HG03095 (cell line): ENCODE measurements around the gene C12orf60.

Experiments used
- ATAC-seq: cut with Tn5 transposase; IDR thresholded peaks from one replicate; pipeline ENCODE4 v1.9.1; 2021; ENCODE audit warnings: moderate library complexity; ENCODE audit not compliant: unreplicated experiment

Gene C12orf60

DNA sequence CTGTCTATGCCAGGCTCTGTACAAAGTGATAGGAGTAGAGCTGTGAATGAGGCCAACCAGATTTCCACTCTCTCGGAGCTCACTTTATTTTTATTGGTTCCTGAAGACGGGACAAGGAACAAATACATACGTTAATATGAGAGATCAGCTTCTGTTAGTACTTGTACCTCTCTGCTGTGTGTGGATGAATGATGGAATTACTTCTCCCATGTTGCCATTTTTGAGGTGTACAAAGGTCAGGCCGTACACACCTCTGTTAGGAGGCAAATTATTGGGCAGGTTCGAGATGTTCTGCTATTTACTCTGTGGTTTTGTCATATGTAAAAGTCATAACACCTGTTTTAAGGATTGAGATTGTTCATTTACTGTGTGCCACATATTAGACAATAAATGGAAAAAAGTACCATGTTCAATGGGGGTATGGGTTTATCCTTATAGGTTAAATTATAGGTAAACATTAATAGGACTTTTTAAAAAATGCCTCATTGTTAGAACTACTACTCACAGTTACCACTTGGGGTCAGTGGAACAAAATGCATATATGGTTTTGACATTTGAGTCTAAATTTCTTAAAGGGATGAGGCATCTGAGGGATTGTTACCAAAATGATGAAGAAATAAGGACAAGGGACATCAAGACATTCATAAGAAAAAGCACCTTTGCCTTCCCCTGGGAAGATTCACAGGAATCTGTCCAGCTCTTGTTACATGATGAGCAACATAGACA lies 27.1 kb upstream of the C12orf60 start:
- no peak for ATAC-seq

DNA sequence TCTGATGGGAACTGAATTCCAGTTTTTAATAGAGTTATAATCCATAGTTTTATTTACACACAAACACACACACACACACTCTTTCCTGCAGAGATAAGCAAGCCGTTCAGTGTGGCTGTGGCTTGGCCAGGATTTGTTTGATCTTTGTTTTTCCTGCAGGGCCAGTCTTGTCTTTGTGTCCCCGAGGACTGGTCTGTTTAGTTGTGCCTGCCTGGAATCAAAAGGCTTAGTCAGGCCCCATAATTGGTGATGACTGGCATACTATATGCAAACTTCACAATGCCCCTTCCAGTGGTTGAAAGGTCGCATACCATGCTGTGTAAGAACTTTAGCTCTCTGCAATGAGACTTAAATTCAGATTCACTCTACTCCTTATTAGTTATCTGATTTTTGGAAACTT lies 26.2 kb upstream of the C12orf60 start:
- ATAC-seq = no peak

DNA sequence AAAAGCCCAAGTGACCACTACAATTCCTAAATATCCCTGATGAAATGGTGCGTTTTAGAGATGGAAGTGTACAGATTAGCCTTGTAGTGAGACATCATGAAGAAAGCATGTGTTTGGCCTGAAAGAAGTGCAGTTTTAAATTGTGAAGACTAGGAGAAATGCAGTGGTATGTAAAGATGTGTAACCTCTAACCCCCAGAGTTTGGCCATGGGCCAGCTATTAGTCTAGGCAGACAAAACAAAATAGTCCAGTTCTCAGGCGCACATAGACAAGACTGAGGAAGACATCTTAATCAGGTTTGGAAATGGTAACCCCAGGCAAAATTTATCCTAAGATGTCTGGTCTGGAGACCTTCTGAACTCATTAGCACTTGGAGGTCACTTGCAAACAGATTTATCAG lies 23.6 kb upstream of the C12orf60 start:
- ATAC-seq = no peak

DNA sequence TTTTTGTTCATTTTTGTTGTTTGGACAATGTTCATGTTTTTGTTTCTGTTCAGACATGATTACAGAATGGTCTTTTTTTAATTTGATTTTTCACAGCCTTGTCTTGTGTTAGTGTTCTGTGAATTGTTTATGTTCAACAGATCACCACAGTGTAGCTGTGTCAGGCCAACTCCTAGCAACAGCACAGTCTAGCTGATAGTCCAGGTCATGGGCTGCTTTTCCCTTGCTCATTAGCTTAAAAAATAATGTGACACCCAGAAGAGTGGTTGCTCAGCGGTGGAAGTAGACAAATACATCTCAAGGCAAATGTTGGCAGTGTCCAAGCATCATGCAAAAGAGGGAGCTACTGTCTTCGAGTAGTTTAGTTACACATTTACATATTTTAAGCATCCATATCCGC lies 22.6 kb upstream of the C12orf60 start:
- no peak for ATAC-seq

DNA sequence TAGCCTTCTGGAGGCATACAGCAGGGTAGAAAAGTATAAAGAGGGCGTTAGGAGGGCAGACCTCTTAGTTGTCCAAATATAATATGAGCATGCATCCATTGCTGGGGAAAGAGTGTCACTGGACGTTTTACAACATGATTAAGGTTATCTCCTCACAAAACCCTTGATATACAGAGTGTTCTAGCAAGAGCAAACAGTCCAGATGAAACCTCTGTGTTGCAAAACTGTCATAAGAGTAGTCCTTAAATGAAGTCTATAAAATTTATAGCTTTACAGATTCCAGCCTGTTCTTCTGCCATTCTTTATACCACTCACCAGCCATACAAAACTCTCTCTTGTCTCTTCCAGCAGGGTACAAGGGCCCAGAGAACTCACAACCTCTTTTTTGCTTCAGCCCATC lies 21.9 kb upstream of the C12orf60 start:
- no peak for ATAC-seq

DNA sequence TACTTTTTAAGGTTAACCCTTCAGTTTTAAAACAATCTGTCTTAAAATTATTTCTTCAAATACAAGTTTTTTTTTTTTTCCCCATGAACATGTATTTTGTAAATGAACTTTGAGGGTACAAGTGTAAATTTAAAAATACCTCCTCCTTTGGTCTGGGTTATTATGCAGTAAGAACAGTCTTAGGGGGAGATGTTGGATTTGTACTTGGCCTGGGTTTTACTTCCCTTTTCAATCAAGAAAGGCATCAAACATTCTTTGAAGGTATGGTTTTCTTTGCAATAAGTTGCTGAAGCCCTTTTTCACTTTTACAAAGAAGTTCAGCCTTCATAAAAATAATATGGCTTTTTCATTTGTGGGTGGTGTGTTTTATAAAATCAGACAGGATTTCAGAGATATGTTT lies 20.7 kb upstream of the C12orf60 start:
- ATAC-seq = no peak

DNA sequence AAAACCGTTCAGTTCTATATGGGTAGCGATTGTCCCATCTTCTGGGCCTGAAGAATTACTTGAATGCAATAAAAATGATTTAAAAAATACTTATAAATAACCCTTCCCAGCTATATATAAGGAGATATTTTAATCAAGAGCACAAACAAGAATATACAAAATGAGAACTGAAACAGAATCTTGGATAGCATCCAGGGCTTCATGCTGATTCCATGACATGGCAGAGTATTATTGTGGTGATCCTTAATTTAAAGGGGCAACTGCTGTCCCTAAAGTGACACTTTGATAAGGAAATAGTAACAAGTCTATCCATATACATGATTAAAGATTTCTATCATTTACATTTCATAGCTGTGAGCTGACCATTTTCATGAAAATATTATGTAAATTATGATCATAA lies 19.0 kb upstream of the C12orf60 start:
- no peak for ATAC-seq

DNA sequence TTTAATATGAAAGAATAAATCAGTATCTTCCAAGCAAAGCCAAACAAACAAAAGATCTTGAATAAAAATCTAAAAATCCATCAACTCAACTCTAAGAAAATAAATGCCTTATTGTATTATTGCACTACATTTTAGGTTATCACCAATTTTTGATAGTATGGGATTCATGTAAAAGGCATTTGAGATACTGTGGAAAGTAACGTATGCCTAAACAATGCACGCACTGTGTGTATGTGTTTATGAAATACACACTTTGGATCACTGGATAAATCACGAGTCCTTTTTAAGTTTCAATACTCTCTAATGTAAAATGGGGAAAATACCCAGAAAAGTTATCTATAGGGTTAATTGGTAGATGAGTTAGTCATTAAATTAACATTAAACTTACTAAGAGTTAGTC lies 17.9 kb upstream of the C12orf60 start:
- no peak for ATAC-seq

DNA sequence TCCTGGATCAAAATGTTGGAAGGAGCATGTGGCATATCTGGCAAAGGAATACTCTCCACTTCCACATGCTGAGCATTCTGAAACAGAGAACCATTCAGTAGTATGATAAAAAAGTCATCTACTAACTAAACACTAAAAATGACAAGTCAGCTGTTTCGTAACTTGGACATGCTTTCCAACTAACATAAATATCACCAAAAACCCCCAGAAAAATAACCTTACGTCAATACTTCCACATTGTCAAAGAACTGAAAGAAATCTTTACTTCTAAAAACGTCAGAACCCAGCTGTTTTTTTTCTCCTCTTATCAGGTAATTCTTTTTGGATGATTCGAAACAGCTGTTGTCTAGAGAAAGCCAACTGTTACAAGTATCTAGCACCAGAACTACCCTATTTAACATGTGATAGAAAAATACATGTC lies 8.4 kb upstream of the C12orf60 start:
- no peak for ATAC-seq

DNA sequence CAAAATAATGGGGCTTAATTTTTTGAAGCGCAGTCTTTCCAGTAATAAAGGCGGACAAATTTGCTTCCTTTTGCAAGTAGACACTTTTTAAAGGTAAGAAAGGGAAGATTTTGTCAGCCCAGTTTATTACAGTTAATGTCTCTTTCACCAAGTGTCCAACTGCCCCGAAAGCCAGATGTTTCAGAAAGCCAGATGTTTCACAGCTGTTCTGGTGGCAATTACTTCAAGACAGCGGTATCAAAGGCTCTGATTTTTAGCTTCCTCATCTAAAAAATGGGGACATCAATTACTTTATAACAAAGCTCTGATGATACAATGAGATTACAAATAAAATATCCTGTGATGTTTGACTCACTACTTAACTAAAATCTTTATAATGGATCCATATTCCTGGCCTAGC lies 1.2 kb upstream of the C12orf60 start:
- ATAC-seq = no peak

DNA sequence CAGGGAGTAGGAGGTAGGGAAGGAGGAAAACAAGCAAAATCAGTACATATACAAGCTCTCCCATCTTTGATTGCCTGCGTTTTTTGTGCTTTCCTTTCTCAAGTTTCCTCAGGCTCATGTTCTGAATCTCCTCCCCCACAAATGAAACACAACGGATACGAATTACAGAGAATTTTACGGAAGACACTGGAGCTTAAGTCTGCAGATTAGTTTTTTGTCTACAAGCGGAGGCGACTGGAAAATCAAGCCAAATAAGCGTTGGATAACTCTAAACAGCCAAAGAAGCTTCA lies 804 bp upstream of the C12orf60 start:
- ATAC-seq = no peak

DNA sequence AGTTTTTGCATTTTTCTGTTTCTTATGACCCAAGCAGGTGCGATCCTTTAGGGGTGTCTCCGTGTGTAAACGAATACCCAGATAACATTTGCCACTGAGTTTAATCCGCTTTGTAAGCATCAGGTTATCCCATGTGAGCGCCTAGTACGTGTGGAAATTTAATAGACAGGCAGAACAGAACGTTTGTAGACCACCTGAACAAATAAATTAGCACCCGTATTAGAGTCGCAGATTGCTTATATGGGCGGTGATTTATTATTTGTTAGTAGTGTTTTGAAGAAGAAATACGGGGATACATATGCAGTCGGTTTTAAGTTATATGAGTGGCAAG lies 325 bp downstream of the C12orf60 start:
- peak; percentile 18 for ATAC-seq

DNA sequence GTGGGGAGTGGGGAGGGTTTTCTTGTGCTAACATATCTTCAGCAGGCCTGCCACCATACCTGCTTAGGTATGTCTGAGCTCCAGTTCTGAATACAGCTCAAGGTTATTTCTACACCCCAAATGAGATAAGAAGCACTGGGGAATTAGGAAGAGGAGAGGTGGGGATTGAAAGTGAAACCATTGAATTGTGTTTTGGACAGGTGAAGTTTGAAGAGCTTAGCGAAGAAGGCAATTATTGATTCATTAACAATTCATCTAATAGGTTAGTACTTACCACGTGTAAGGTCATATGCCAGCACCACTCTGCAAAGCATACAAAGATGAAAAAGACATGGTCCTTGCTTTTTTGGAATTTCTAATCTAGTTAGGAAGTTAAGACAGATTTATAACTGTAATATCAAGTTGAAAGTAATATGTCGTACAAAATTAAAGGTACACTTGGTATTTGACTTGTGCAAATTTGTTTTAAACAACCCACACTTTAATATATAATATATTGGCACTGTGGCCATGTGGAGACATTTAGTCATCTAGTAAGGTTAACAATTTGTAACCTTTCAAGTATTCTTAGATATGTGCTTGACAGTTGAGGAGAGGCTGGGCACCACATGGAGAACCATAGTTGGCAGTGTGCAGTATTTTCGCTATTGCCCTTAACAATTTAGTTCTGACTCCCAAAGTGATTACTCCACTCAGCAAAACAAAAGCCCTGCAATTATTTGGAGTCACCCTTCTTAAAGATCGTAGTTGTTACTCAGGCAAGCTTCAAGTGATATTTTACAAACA lies 6.9 kb downstream of the C12orf60 start:
- ATAC-seq = no peak

DNA sequence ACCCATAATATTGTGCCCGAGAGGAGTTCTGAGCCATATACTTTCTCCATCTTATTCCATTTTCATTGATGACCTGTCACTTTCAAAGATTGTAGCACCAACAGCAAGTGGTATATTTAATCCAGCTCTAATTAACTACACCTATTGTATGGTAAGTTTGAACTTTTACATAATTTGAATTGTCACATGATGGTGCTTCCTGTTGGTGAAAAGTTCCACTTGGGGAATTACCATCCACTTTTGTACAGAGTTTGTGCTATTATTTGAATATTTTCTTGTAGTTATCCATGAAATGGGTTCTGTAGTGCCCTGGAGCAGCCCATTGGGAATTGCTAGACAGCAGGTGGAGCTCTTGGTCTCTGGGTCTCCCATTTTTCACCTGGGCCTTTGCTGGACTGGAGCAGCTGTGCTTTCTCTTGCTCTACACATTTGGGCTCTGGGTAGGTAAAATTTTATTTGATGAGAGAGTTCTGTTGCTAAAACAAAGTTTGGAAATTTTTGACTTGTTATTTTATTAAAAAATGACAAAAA lies 7.5 kb downstream of the C12orf60 start:
- ATAC-seq = no peak

DNA sequence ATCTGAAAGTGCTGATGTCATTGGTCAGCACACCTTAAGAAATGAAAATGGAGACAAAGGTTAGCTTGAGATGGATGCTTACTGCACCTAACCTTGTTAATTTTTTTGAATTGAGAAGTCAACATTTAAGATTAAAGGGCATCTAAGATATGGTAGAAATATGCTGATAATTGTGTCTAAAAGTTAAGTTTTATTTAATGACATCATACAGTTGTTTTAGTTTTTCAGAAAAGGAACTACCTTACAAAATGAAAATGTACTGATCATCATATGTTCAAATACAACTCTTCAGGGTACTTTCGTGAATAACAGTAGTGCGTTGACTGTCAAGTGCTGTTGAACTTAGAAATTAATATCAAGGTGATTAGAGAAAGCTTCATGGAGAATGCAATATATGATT lies 8.0 kb downstream of the C12orf60 start:
- no peak for ATAC-seq

DNA sequence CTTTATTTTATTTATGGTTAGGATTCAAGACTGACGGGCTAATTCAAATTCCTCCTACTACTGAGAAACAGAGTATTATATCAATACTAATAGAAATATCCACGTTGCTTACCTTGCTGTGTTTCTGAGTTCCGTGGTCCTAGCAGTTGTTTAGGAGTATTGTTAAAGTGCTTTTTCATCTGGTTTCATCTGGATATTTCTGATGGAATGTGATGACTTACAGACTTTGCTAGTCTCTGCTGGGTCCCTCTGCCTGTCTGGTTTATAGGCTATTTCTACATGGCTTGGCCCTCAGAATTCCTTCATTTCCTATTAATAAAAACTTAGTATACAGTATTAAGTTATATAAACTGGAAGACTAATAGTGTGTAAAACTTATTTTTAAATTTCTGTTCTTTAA lies 10.5 kb downstream of the C12orf60 start, which contains the start of gene SMCO3:
TSS of gene SMCO3 (minus strand) at position 169 of the 400 bp plus-strand sequence. CDS start 7,502 bp downstream, outside the sequence.
- no peak for ATAC-seq

DNA sequence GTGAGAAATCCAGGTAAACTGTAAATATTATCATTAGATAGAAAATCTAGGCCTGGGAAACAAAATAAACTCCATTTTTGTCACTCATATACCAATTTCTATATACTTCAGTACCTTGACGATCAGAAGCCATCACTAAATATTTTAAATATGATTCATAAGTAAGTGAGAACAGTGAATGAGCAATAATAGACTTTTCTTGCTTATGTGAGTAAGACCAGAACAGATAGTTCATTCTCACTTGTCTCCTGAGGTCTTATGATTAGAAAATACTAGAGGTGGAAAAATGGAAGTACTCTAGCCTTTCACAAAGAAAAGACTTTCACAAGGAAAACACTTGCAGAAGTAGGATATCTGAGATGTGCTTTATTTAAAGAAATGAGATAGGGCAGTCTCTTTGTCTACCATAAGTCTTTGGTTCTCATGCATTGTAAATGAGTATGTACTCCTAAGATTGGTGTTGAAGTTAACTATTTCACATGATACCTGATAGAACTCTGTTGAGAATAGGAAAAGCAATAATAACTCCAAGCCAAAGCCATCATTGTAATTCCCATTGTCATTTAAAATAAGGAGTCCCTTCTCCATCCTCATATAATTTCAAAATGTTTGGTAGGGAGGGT lies 20.7 kb downstream of the C12orf60 start:
- no peak for ATAC-seq

DNA sequence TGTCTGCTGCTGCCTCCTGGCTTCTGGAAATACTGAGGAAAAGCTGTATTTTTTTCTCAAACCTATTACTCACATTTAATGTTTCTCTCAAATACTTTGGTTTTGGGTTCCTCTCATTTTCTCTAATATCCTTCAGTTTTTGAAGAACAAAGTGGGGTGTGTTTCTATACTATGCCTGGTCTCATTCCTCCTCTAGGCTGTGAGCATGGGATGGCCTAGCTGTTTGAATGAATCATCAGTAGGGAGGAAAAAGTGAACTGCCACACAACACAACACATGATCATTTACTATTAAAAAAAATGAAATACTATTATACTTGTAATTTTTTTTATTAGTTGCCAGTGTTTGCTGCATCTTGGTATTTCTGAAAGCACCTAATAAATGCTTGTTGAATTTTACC lies 21.8 kb downstream of the C12orf60 start:
- no peak for ATAC-seq

DNA sequence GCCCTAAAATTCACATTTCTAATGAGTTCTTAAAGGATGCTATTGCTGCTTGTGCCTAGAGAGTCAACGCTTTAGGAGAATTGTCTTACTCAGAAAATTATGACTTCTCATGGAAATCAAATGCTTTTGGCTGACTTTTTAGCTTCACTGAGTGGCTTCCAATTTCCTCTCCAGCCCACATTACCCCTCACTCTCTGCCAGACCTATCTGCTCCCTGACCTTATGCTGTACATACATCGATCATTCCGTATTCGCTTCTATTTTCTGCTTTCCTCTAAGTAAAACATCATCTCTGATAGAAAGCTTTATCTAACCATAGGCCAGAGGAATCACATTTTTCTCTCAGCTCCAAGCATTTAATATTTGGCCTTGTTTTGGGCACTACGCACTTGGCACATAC lies 23.0 kb downstream of the C12orf60 start:
- ATAC-seq = no peak

DNA sequence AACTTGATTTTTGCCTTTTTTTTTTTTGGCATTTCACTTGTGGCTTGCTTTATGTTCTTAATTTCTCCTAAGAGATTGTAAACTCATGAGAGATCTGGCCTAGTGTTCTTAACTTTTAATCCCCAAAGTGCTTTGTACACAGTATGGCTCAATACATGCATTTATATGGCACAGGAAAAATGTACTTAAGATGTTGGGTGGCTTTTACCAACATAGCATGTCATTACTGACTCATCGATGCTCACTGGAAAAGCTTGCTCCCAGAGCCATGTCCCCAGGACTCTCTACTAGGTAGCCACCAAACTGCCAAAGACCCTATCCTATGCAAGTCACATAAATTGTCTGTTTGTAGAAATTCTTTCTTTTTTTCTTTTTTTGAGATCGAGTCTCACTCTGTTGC lies 23.6 kb downstream of the C12orf60 start:
- ATAC-seq = no peak

DNA sequence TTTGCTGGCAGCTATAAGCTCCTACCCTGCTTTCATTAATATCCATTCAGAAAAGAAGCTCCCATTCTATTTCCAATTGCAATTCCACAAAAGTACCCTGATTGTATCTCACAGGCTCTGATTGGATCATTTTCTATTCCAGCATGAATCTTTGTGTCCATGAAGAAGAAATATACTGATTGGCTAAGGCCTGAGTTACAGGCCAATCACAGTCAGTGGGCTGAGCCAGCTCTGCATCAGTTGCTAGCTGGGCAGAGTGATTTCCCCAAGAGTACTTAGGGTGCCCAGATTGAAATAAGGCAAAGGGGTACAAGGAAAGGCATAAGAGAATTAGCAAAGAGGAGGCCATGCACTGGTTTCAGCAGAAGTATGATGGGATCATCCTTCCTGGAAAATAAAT lies 25.4 kb downstream of the C12orf60 start:
- ATAC-seq = peak; percentile 69

DNA sequence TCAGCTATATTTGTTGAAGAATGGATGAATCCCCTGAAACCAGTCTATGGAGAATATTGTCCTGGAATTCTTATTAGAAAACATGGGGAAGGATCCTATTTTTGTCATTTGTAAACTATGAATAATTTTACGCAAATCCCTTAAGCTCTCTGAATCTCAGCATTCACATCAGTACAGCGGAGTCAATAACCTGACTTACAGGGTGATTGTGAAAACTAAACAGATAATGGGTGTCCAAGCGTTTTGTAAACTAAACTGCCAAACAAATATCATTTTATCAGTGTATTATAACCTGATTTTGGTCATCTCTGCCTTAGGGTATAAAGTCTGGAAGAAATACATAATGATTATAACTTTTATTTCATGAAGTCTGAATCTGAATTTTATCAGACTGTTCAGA lies 29.9 kb downstream of the C12orf60 start:
- no peak for ATAC-seq
